GM12878 (cell line): ENCODE results near the gene RAPGEF1. TPM values are rescaled to one million over a fixed set of nuclear protein-coding genes. Genes with fewer than 3 reads are reported as not detected.

Source experiments
- ATAC-seq: fragments of 200-7000 bp; cut with Tn5 transposase; 3 replicates; pipeline ENCODE4 v1.9.1; 2020; ENCODE audit warnings: mild to moderate bottlenecking, moderate library complexity
- BruUV-seq: library from RNA; stranded (reverse); fragments of 400-500 nt; replicated peaks from 2 replicates; lab custom pipeline; 2021; lab: Mats Ljungman, UMichigan
- CTCF ChIA-PET: fragments of 300-600 bp; sonication (Branson Sonifier 250); formaldehyde crosslinking; extraction: SDS; loops from one replicate; lab custom pipeline; 2021; ENCODE audit warnings: inconsistent platforms; lab: Yijun Ruan, JAX
- POLR2A ChIA-PET: fragments of 350-600 bp; formaldehyde crosslinking; extraction: SDS; loops from one replicate; lab custom pipeline; 2021; ENCODE audit warnings: inconsistent platforms; lab: Charles Lee
- RAD21 ChIA-PET: fragments of 300-600 bp; sonication (Branson Sonifier 250); formaldehyde crosslinking; loops from one replicate; lab custom pipeline; 2023; ENCODE audit warnings: antibody characterized with exemption; ENCODE audit not compliant: unreplicated experiment; lab: Charles Lee
- SMC1A ChIA-PET: fragments of 300-600 bp; sonication (Branson Sonifier 250); formaldehyde crosslinking; loops from one replicate; lab custom pipeline; 2023; ENCODE audit not compliant: unreplicated experiment, uncharacterized antibody; lab: Charles Lee
- DNase-seq: peaks from one replicate; pipeline ENCODE4 v3.0.0-alpha.2; 2011; ENCODE audit warnings: low read depth, low spot score
- FAIRE-seq: peaks from 3 replicates; lab custom pipeline; 2011; peaks lifted over from hg19 to GRCh38; lab: Jason Lieb, UNC
- H2AFZ ChIP-seq: 2 replicates; pipeline ENCODE4 v1.6.0; 2011; ENCODE audit warnings: low read depth, low read length, control low read depth; ENCODE audit not compliant: control insufficient read depth
- H3K27ac ChIP-seq: 2 replicates; pipeline ENCODE4 v1.5.1; 2011; ENCODE audit warnings: control low read depth; ENCODE audit not compliant: control insufficient read depth, insufficient read depth
- H3K27me3 ChIP-seq, 2 experiments: replicated peaks in 1 of 2; 2 replicates each; pipeline versions ENCODE4 v1.6.0 to v1.6.1; 2011; ENCODE audit warnings: low read length in 1 of 2; ENCODE audit not compliant: control insufficient read depth in 2 of 2, insufficient read depth in 2 of 2
- H3K36me3 ChIP-seq, 2 experiments: 2 replicates each; pipeline ENCODE4 v1.5.1; 2011; ENCODE audit warnings: low read length in 1 of 2; ENCODE audit not compliant: control insufficient read depth in 2 of 2, insufficient read depth in 2 of 2
- H3K4me1 ChIP-seq: 2 replicates; pipeline ENCODE4 v1.6.1; 2011; ENCODE audit warnings: mild to moderate bottlenecking, low read length, moderate library complexity, mixed read lengths; ENCODE audit not compliant: control insufficient read depth, insufficient read depth
- H3K4me2 ChIP-seq: 2 replicates; pipeline ENCODE4 v1.6.0; 2011; ENCODE audit warnings: control low read depth; ENCODE audit not compliant: control insufficient read depth, insufficient read depth
- H3K4me3 ChIP-seq: fragments of 200-600 bp; sonication (generic); 2 replicates; pipeline ENCODE4 v1.5.1; 2016
- H3K79me2 ChIP-seq: 2 replicates; pipeline ENCODE4 v1.6.0; 2011; ENCODE audit warnings: low read length; ENCODE audit not compliant: control insufficient read depth, insufficient read depth
- H3K9ac ChIP-seq: 2 replicates; pipeline ENCODE4 v1.8.0; 2011; ENCODE audit warnings: low read length, control low read depth, mixed read lengths; ENCODE audit not compliant: control insufficient read depth, insufficient read depth
- H3K9me3 ChIP-seq: replicated peaks from 3 replicates; pipeline ENCODE4 v1.5.1; 2011; ENCODE audit warnings: mild to moderate bottlenecking, low read length; ENCODE audit not compliant: control insufficient read depth, insufficient read depth
- H4K20me1 ChIP-seq: 2 replicates; pipeline ENCODE4 v1.6.0; 2011; ENCODE audit not compliant: control insufficient read depth, insufficient read depth
- ASH2L ChIP-seq: fragments of 300-600, 200-600 bp; sonication (generic); IDR thresholded peaks from 2 replicates; pipeline ENCODE4 v1.6.1; 2017; ENCODE audit warnings: low read depth, mild to moderate bottlenecking, borderline replicate concordance
- BCL11A ChIP-seq: IDR thresholded peaks from 2 replicates; pipeline ENCODE4 v1.6.1; 2011; ENCODE audit warnings: low read depth, low read length
- BHLHE40 ChIP-seq, 2 experiments: fragments of 450-650 bp in 1 of 2; IDR thresholded peaks; 2 replicates each; pipeline ENCODE4 v1.6.1; 2011 to 2017; ENCODE audit warnings: low read depth in 2 of 2, borderline replicate concordance in 1 of 2, improper control_type of control experiment in 1 of 2, low read length in 1 of 2, mild to moderate bottlenecking in 1 of 2
- BRCA1 ChIP-seq: IDR thresholded peaks from 2 replicates; pipeline ENCODE4 v1.6.1; 2011; ENCODE audit warnings: low read depth, low read length, improper control_type of control experiment
- FOXK2 ChIP-seq: fragments of 450-650 bp; IDR thresholded peaks from 2 replicates; pipeline ENCODE4 v1.6.1; 2017; ENCODE audit warnings: mild to moderate bottlenecking, moderate library complexity
- GATAD2B ChIP-seq: fragments of 450-650 bp; conservative IDR thresholded peaks from 2 replicates; pipeline ENCODE4 v1.6.1; 2017; ENCODE audit warnings: low read depth, mild to moderate bottlenecking, moderate library complexity
- IKZF2 ChIP-seq, 2 experiments: fragments of 450-650 bp; IDR thresholded peaks; 2 replicates each; pipeline ENCODE4 v1.6.1; 2017; ENCODE audit warnings: mild to moderate bottlenecking in 2 of 2, moderate library complexity in 2 of 2
- MTA2 ChIP-seq: fragments of 450-650 bp; IDR thresholded peaks from 2 replicates; pipeline ENCODE4 v1.6.1; 2016; ENCODE audit warnings: low read depth, mild to moderate bottlenecking, moderate library complexity
- NR2C1 ChIP-seq: fragments of 450-650 bp; IDR thresholded peaks from 2 replicates; pipeline ENCODE4 v1.6.1; 2017; ENCODE audit warnings: antibody characterized with exemption, mild to moderate bottlenecking, moderate library complexity
- PAX5 ChIP-seq: IDR thresholded peaks from 2 replicates; pipeline ENCODE4 v1.6.1; 2011; ENCODE audit warnings: low read depth, low read length, borderline replicate concordance
- POLR2A ChIP-seq: IDR thresholded peaks from 2 replicates; pipeline ENCODE4 v1.6.1; 2011; ENCODE audit warnings: low read depth, mild to moderate bottlenecking, low read length
- SMARCA5 ChIP-seq: fragments of 450-650 bp; IDR thresholded peaks from 2 replicates; pipeline ENCODE4 v1.6.1; 2017; ENCODE audit warnings: mild to moderate bottlenecking
- SMC3 ChIP-seq: IDR thresholded peaks from 2 replicates; pipeline ENCODE4 v1.6.1; 2011; ENCODE audit warnings: low read length, improper control_type of control experiment, borderline replicate concordance
- STAT1 ChIP-seq: fragments of 450-650 bp; conservative IDR thresholded peaks from 2 replicates; pipeline ENCODE4 v1.6.1; 2014; ENCODE audit warnings: antibody characterized with exemption, mild to moderate bottlenecking
- ZNF274 ChIP-seq: IDR thresholded peaks from one replicate; pipeline ENCODE4 v1.8.0; 2011; ENCODE audit not compliant: insufficient read length, insufficient read depth
- ZZZ3 ChIP-seq: IDR thresholded peaks from 2 replicates; pipeline ENCODE4 v1.6.1; 2011; ENCODE audit warnings: low read depth; ENCODE audit not compliant: control insufficient read depth, insufficient read length
- WGBS: methylation state at CpG from one replicate; pipeline ENCODE4 v1.1.6; 2016; ENCODE audit warnings: low lambda C conversion rate; ENCODE audit not compliant: insufficient replicate concordance, insufficient coverage; ENCODE audit errors: missing lambda C conversion rate; 5-methylcytosine and 5-hydroxymethylcytosine counted together
- in situ Hi-C: fragments of 300-500 bp; cut with MboI; formaldehyde crosslinking; loops from 9 replicates; pipeline ENCODE4 v1.14.3; 2018; ENCODE audit warnings: mixed read lengths
- intact Hi-C: fragments of 100-400 bp; cut with micrococcal nuclease; formaldehyde crosslinking; loops from one replicate; pipeline ENCODE4 v1.14.2; 2022; ENCODE audit not compliant: unreplicated experiment
- polyA plus RNA-seq, 11 experiments: library from polyadenylated mRNA; depleted of rRNA in 4 of 11; unstranded in 6 of 11; stranded (reverse) in 5 of 11; fragments of >200 nt; fragmentation: Nextera tagmentation in 4 of 11; fragmentation: Illumina TruSeq in 1 of 11; extraction: Ambion mirVana in 4 of 11; extraction: Trizol in 1 of 11; gene quantifications; 1 replicate in 1 of 11; 2 replicates in 10 of 11; pipeline versions ENCODE4 v1.2.1 to v1.2.3, GENCODE V29; 2011 to 2016; ENCODE audit warnings: inconsistent platforms in 2 of 11, missing spikeins in 2 of 11, low read depth in 1 of 11
- total RNA-seq, 4 experiments: library from RNA; depleted of rRNA in 3 of 4; stranded (reverse); fragments of >200 nt in 3 of 4; fragmentation: Illumina TruSeq in 1 of 4; extraction: Trizol in 1 of 4; gene quantifications; 2 replicates each; pipeline versions ENCODE4 v1.2.1 to v1.2.3, GENCODE V29; 2013 to 2021
- TF ChIP-seq, protein P1 (sequence below): fragments of 450-650 bp; formaldehyde crosslinking; IDR thresholded peaks from 2 replicates; pipeline ENCODE4 v1.5.0; 2022; ENCODE audit warnings: mild to moderate bottlenecking, missing genetic modification characterization
- TF ChIP-seq, protein P2 (sequence below): fragments of 450-650 bp; IDR thresholded peaks from 2 replicates; pipeline ENCODE4 v1.6.1; 2017; ENCODE audit warnings: mild to moderate bottlenecking, moderate library complexity
- TF ChIP-seq, protein P3 (sequence below): fragments of 450-650 bp; IDR thresholded peaks from 2 replicates; pipeline ENCODE4 v1.6.1; 2014; ENCODE audit warnings: mild to moderate bottlenecking

RAPGEF1 gene
- total and polyA plus RNA-seq, 10 of the 15 experiments (the other 5 are each of a cell fraction or from before 2014, with no cell fraction given), result 0.42 to 113 (median 45.9) TPM

DNA sequence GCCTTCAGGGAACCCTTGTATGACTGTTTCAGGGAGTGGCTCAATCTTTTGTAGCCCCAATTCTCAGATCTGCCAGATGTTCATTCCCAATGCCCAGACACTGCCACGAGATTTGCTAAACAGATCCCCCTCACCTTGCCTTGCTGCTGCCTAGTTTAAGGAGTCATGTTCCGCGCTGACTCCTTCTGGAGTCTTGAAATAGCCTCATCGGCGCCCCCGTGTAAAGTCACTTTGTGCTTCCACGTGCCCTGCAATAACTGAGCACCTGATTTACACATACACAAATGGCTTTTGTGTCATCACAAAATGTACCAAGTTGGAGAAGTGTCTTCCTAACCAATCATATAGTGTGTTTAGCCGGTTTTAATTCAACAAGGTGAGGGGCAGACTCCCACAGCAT, 132.3 kb downstream of the RAPGEF1 start:
- no peak overlapping the region for H3K4me2 ChIP-seq
- 90% methylated on average over 8 of the region's 8 CpGs for WGBS
- DNase-seq (no peak), FAIRE-seq (no peak), ATAC-seq (no peak)
- no peak overlapping the region for H3K9ac ChIP-seq
- H3K27me3 ChIP-seq, result no peaks in the 10 kb centered on the region
- H2AFZ ChIP-seq, result no peak overlapping the region
- in situ Hi-C loops (no loop called here), intact Hi-C loops (no loop called here)
- no peak overlapping the region for H3K27ac ChIP-seq
- ChIA-PET POLR2A (no interaction called here), CTCF (no interaction called here), RAD21 (interaction anchor here (1.7 kb wide), 1 partner anchor 132 kb away, joined by 4 read pairs; the partner anchor contains the start of gene RAPGEF1), SMC1A (no interaction called here)
- no TSS peak for BruUV-seq
- no peaks in the 10 kb centered on the region for H3K4me1 ChIP-seq
- no peak overlapping the region for H3K4me3 ChIP-seq
- H4K20me1 ChIP-seq, result no peaks in the 10 kb centered on the region
- H3K36me3 ChIP-seq, result peaks cover 26 to 28% of the 10 kb centered on the region in 2 experiments
- no peaks in the 10 kb centered on the region for H3K9me3 ChIP-seq
- H3K79me2 ChIP-seq, result no peaks in the 10 kb centered on the region
- TF ChIP-seq IKZF2 (IDR thresholded peaks at IDR 0.05), result no peak
- no peak for TF ChIP-seq SMARCA5
- TF ChIP-seq BHLHE40 (IDR thresholded peaks at IDR 0.05; ENCODE audit: borderline replicate concordance in 1 of 2, low read depth in 2 of 2, low read length in 1 of 2), result no peak
- TF ChIP-seq PAX5, result no peak
- no peak for TF ChIP-seq BRCA1
- no peak for TF ChIP-seq GATAD2B
- TF ChIP-seq BCL11A, result no peak
- no peak for TF ChIP-seq ASH2L
- no peak for TF ChIP-seq MTA2
- TF ChIP-seq STAT1, result no peak
- TF ChIP-seq POLR2A, result no peak
- TF ChIP-seq NR2C1, result no peak
- TF ChIP-seq, protein P1, sequence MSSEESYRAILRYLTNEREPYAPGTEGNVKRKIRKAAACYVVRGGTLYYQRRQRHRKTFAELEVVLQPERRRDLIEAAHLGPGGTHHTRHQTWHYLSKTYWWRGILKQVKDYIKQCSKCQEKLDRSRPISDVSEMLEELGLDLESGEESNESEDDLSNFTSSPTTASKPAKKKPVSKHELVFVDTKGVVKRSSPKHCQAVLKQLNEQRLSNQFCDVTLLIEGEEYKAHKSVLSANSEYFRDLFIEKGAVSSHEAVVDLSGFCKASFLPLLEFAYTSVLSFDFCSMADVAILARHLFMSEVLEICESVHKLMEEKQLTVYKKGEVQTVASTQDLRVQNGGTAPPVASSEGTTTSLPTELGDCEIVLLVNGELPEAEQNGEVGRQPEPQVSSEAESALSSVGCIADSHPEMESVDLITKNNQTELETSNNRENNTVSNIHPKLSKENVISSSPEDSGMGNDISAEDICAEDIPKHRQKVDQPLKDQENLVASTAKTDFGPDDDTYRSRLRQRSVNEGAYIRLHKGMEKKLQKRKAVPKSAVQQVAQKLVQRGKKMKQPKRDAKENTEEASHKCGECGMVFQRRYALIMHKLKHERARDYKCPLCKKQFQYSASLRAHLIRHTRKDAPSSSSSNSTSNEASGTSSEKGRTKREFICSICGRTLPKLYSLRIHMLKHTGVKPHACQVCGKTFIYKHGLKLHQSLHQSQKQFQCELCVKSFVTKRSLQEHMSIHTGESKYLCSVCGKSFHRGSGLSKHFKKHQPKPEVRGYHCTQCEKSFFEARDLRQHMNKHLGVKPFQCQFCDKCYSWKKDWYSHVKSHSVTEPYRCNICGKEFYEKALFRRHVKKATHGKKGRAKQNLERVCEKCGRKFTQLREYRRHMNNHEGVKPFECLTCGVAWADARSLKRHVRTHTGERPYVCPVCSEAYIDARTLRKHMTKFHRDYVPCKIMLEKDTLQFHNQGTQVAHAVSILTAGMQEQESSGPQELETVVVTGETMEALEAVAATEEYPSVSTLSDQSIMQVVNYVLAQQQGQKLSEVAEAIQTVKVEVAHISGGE (CRISPR knock-in tag), result no peak
- TF ChIP-seq FOXK2, result no peak
- TF ChIP-seq, protein P2, sequence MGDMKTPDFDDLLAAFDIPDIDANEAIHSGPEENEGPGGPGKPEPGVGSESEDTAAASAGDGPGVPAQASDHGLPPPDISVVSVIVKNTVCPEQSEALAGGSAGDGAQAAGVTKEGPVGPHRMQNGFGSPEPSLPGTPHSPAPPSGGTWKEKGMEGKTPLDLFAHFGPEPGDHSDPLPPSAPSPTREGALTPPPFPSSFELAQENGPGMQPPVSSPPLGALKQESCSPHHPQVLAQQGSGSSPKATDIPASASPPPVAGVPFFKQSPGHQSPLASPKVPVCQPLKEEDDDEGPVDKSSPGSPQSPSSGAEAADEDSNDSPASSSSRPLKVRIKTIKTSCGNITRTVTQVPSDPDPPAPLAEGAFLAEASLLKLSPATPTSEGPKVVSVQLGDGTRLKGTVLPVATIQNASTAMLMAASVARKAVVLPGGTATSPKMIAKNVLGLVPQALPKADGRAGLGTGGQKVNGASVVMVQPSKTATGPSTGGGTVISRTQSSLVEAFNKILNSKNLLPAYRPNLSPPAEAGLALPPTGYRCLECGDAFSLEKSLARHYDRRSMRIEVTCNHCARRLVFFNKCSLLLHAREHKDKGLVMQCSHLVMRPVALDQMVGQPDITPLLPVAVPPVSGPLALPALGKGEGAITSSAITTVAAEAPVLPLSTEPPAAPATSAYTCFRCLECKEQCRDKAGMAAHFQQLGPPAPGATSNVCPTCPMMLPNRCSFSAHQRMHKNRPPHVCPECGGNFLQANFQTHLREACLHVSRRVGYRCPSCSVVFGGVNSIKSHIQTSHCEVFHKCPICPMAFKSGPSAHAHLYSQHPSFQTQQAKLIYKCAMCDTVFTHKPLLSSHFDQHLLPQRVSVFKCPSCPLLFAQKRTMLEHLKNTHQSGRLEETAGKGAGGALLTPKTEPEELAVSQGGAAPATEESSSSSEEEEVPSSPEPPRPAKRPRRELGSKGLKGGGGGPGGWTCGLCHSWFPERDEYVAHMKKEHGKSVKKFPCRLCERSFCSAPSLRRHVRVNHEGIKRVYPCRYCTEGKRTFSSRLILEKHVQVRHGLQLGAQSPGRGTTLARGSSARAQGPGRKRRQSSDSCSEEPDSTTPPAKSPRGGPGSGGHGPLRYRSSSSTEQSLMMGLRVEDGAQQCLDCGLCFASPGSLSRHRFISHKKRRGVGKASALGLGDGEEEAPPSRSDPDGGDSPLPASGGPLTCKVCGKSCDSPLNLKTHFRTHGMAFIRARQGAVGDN, result no peak
- TF ChIP-seq ZZZ3, result no peak
- TF ChIP-seq ZNF274, result no peak
- no peak for TF ChIP-seq SMC3
- TF ChIP-seq, protein P3, sequence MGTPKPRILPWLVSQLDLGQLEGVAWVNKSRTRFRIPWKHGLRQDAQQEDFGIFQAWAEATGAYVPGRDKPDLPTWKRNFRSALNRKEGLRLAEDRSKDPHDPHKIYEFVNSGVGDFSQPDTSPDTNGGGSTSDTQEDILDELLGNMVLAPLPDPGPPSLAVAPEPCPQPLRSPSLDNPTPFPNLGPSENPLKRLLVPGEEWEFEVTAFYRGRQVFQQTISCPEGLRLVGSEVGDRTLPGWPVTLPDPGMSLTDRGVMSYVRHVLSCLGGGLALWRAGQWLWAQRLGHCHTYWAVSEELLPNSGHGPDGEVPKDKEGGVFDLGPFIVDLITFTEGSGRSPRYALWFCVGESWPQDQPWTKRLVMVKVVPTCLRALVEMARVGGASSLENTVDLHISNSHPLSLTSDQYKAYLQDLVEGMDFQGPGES, result no peak
